Ishikawa (cell line): ENCODE data around the gene FBXW8.

Source experiments
- CEBPB ChIP-seq: IDR thresholded peaks from 2 replicates; pipeline ENCODE4 v1.6.1; 2012
- CREB1 ChIP-seq: IDR thresholded peaks from 2 replicates; pipeline ENCODE4 v1.6.1; 2012; ENCODE audit warnings: low read depth
- EGR1 ChIP-seq: IDR thresholded peaks from 2 replicates; pipeline ENCODE4 v1.6.1; 2012
- EP300 ChIP-seq: IDR thresholded peaks from 2 replicates; pipeline ENCODE4 v1.6.1; 2012; ENCODE audit warnings: borderline replicate concordance
- RAD21 ChIP-seq: IDR thresholded peaks from 2 replicates; pipeline ENCODE4 v1.6.1; 2012; ENCODE audit warnings: low read depth
- TAF1 ChIP-seq: IDR thresholded peaks from 2 replicates; pipeline ENCODE4 v1.6.1; 2012; ENCODE audit warnings: low read depth, mild to moderate bottlenecking
- YY1 ChIP-seq: IDR thresholded peaks from 2 replicates; pipeline ENCODE4 v1.6.1; 2012; ENCODE audit warnings: low read depth
- TF ChIP-seq, protein P1 (sequence below): IDR thresholded peaks from 2 replicates; pipeline ENCODE4 v1.6.1; 2012
- TF ChIP-seq, protein P2 (sequence below): IDR thresholded peaks from 2 replicates; pipeline ENCODE4 v1.6.1; 2012
- TF ChIP-seq, protein P3 (sequence below): IDR thresholded peaks from 2 replicates; pipeline ENCODE4 v1.6.1; 2012; ENCODE audit warnings: low read depth, mild to moderate bottlenecking

DNA sequence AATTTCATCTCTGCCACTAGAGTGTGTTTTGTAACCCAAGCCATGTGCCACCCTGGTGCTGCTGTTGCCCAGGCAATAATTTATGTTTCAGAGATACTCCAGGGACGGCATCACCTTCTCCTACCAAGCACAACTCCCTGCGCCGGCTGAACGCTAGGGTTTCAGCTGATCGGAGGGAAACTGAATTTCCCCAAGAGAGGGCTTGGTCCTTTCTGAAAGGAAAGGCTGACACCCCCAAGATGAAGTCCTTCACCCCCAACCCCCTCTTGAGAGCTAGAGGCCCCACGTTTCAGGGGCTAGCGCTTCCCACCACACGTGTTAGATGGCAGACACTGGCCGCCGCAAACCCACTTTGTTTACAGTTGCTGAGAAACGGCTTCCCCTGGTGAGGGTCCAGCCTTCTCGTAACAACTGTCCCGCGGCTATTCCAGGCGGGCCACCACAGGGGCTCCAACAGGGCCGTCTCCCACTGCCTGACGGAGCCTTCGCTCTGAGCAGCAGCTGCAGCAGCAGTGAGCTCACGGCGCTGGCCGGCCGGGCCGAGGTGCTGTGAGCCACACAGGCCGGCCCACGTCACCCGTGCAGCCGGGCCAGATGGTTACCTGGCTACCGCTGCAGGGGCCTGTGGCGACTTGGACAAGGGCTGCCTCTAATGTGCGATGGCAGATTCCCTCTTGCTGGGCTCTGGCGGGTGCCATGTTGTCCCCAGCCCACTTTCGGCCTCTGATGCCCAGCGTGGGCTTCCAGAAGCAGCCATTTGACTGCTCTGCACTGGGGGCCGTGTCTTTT, 122.0 kb downstream of the FBXW8 start:
- TF ChIP-seq, protein P1, sequence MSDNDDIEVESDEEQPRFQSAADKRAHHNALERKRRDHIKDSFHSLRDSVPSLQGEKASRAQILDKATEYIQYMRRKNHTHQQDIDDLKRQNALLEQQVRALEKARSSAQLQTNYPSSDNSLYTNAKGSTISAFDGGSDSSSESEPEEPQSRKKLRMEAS, result no peak
- TF ChIP-seq CEBPB (no peak), EP300 (no peak), RAD21 (no peak), CREB1 (no peak), EGR1 (no peak), YY1 (no peak), TAF1 (no peak)
- TF ChIP-seq, protein P2, sequence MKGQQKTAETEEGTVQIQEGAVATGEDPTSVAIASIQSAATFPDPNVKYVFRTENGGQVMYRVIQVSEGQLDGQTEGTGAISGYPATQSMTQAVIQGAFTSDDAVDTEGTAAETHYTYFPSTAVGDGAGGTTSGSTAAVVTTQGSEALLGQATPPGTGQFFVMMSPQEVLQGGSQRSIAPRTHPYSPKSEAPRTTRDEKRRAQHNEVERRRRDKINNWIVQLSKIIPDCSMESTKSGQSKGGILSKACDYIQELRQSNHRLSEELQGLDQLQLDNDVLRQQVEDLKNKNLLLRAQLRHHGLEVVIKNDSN, result no peak
- TF ChIP-seq, protein P3, sequence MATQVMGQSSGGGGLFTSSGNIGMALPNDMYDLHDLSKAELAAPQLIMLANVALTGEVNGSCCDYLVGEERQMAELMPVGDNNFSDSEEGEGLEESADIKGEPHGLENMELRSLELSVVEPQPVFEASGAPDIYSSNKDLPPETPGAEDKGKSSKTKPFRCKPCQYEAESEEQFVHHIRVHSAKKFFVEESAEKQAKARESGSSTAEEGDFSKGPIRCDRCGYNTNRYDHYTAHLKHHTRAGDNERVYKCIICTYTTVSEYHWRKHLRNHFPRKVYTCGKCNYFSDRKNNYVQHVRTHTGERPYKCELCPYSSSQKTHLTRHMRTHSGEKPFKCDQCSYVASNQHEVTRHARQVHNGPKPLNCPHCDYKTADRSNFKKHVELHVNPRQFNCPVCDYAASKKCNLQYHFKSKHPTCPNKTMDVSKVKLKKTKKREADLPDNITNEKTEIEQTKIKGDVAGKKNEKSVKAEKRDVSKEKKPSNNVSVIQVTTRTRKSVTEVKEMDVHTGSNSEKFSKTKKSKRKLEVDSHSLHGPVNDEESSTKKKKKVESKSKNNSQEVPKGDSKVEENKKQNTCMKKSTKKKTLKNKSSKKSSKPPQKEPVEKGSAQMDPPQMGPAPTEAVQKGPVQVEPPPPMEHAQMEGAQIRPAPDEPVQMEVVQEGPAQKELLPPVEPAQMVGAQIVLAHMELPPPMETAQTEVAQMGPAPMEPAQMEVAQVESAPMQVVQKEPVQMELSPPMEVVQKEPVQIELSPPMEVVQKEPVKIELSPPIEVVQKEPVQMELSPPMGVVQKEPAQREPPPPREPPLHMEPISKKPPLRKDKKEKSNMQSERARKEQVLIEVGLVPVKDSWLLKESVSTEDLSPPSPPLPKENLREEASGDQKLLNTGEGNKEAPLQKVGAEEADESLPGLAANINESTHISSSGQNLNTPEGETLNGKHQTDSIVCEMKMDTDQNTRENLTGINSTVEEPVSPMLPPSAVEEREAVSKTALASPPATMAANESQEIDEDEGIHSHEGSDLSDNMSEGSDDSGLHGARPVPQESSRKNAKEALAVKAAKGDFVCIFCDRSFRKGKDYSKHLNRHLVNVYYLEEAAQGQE, result no peak
